Middle frontal gyrus (tissue), 1 donor: ENCODE measurements around the gene DDX6.
"Not testable (repeated sequence)": the region's sequence is repeated elsewhere in the genome, so short reads cannot be mapped to it uniquely, and the experiment has no call there.

Experiments
- DNase-seq: peaks from one replicate; pipeline ENCODE4 v3.0.0-alpha.2; 2015; ENCODE audit warnings: low spot score; ENCODE audit errors: extremely low spot score

Gene DDX6

GRCh38 chr11:118791961-118792569 lies 1.1 kb upstream of the DDX6 start:
- DNase-seq, result no peak

GRCh38 chr11:118790357-118791110 lies 430 bp downstream of the DDX6 start:
- DNase-seq, result peak; percentile 50

- peak; percentile 23 for DNase-seq
Measured at GRCh38 chr11:118789501-118790356, 1.2 kb downstream of the DDX6 start.

- no peak for DNase-seq
Measured at GRCh38 chr11:118786657-118787056, 4.3 kb downstream of the DDX6 start.

- DNase-seq, result no peak
Measured at GRCh38 chr11:118785362-118785761, 5.6 kb downstream of the DDX6 start.

- no peak for DNase-seq
Measured at GRCh38 chr11:118783724-118784495, 7.1 kb downstream of the DDX6 start.

- DNase-seq, result not testable (repeated sequence)
Measured at GRCh38 chr11:118783324-118783723, 7.6 kb downstream of the DDX6 start.

GRCh38 chr11:118778898-118779297 lies 12.1 kb downstream of the DDX6 start:
- no peak for DNase-seq

GRCh38 chr11:118774032-118774431 lies 16.9 kb downstream of the DDX6 start:
- no peak for DNase-seq

- no peak for DNase-seq
Measured at GRCh38 chr11:118771547-118772288, 19.2 kb downstream of the DDX6 start.

- no peak for DNase-seq
Measured at GRCh38 chr11:118768690-118769089, 22.3 kb downstream of the DDX6 start.

GRCh38 chr11:118766035-118766434 lies 24.9 kb downstream of the DDX6 start:
- no peak for DNase-seq

- not testable (repeated sequence) for DNase-seq
Measured at GRCh38 chr11:118765095-118765691, 25.8 kb downstream of the DDX6 start.

- no peak for DNase-seq
Measured at GRCh38 chr11:118763041-118763440, 27.9 kb downstream of the DDX6 start.

GRCh38 chr11:118761981-118762380 lies 29.0 kb downstream of the DDX6 start:
- DNase-seq, result not testable (repeated sequence)

- DNase-seq, result no peak
Measured at GRCh38 chr11:118757876-118758399, 33.0 kb downstream of the DDX6 start.

GRCh38 chr11:118752654-118753053 lies 38.3 kb downstream of the DDX6 start:
- DNase-seq, result no peak

- DNase-seq, result no peak
Measured at GRCh38 chr11:118749429-118749828, 41.5 kb downstream of the DDX6 start.

- no peak for DNase-seq
Measured at GRCh38 chr11:118748056-118748455, 42.9 kb downstream of the DDX6 start.
